HG03139 (cell line): ENCODE data around the gene KCNIP3.

Experiments
- ATAC-seq: cut with Tn5 transposase; IDR thresholded peaks from one replicate; pipeline ENCODE4 v1.9.1; 2021; ENCODE audit not compliant: unreplicated experiment

The KCNIP3 gene

GRCh38 chr2:95274291-95275150, 22.6 kb upstream of the KCNIP3 start, which contains the start of gene PROM2:
PROM2 (plus strand) TSS chr2:95274449; CDS start chr2:95274586, 137 bp downstream.
- no peak for ATAC-seq

GRCh38 chr2:95275151-95275515, 22.0 kb upstream of the KCNIP3 start:
- no peak for ATAC-seq

GRCh38 chr2:95275601-95276243, 21.4 kb upstream of the KCNIP3 start:
- ATAC-seq: no peak

- ATAC-seq: no peak
Measured at GRCh38 chr2:95276244-95276887, 20.8 kb upstream of the KCNIP3 start.

- ATAC-seq: no peak
Measured at GRCh38 chr2:95276888-95277245, 20.3 kb upstream of the KCNIP3 start.

GRCh38 chr2:95277246-95277906, 19.8 kb upstream of the KCNIP3 start:
- no peak for ATAC-seq

GRCh38 chr2:95278051-95278471, 19.1 kb upstream of the KCNIP3 start:
- no peak for ATAC-seq

GRCh38 chr2:95278637-95279225, 18.4 kb upstream of the KCNIP3 start:
- no peak for ATAC-seq

GRCh38 chr2:95279435-95280035, 17.6 kb upstream of the KCNIP3 start:
- no peak for ATAC-seq

- ATAC-seq: no peak
Measured at GRCh38 chr2:95281071-95281470, 16.1 kb upstream of the KCNIP3 start.

- no peak for ATAC-seq
Measured at GRCh38 chr2:95281786-95282185, 15.4 kb upstream of the KCNIP3 start.

GRCh38 chr2:95282458-95282857, 14.7 kb upstream of the KCNIP3 start:
- ATAC-seq: no peak

- ATAC-seq: no peak
Measured at GRCh38 chr2:95283562-95283961, 13.6 kb upstream of the KCNIP3 start.

GRCh38 chr2:95284886-95285541, 12.1 kb upstream of the KCNIP3 start:
- ATAC-seq: no peak

GRCh38 chr2:95285542-95285932, 11.6 kb upstream of the KCNIP3 start:
- no peak for ATAC-seq

- ATAC-seq: no peak
Measured at GRCh38 chr2:95287336-95287735, 9.8 kb upstream of the KCNIP3 start.

- ATAC-seq: no peak
Measured at GRCh38 chr2:95287806-95288205, 9.3 kb upstream of the KCNIP3 start.

GRCh38 chr2:95289253-95289652, 7.9 kb upstream of the KCNIP3 start:
- no peak for ATAC-seq

GRCh38 chr2:95291222-95291621, 5.9 kb upstream of the KCNIP3 start:
- ATAC-seq: no peak

- no peak for ATAC-seq
Measured at GRCh38 chr2:95292623-95293260, 4.4 kb upstream of the KCNIP3 start.
